Left renal cortex interstitium (tissue), 4 donors: ENCODE results near the gene SLC38A6. TPM values are rescaled to one million over a fixed set of nuclear protein-coding genes. Genes with fewer than 3 reads are reported as not detected.

Source experiments
- DNase-seq, 4 donors: peaks; one replicate each; pipeline ENCODE4 v3.0.0-alpha.2; 2013; ENCODE audit warnings: low read depth in 4 of 4, low spot score in 2 of 4, missing footprints in 1 of 4
- polyA plus RNA-seq, 4 donors: library from polyadenylated mRNA; unstranded; fragments of 120-200 nt; gene quantifications; one replicate each; pipeline ENCODE4 v1.2.1, GENCODE V29; 2013; ENCODE audit not compliant: insufficient read length in 4 of 4

SLC38A6 gene
- polyA plus RNA-seq, 4 donors = 17.8 to 25.3 (median 19.6) TPM

DNA sequence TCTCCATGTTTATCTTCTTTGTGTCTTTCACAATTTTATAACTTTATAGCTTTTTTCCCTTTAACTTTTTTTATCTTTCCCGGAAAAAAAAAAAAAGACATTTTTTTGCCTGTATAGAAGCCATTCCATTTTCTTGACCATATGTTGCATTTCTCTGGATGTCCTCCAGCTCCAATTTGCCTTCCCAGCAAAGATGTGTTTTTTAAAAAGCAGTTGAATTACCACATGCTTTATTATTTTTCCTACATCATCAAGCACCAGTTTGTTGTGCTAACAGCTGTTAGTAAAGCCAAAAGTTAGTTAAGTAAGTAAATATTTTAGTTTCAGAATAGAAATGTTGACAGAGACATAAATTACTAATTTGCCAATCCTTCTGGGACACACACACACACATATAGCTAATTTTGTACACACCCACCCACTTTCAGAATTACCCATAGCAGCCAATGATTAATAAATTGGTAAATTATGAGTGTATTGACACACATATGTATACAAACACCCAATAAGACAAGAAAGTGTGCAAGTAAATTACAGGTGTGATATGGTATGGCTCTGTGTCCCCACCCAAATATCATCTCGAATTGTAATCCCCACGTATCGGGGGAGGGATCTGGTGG, 118.3 kb downstream of the SLC38A6 start:
- DNase-seq = no peak

DNA sequence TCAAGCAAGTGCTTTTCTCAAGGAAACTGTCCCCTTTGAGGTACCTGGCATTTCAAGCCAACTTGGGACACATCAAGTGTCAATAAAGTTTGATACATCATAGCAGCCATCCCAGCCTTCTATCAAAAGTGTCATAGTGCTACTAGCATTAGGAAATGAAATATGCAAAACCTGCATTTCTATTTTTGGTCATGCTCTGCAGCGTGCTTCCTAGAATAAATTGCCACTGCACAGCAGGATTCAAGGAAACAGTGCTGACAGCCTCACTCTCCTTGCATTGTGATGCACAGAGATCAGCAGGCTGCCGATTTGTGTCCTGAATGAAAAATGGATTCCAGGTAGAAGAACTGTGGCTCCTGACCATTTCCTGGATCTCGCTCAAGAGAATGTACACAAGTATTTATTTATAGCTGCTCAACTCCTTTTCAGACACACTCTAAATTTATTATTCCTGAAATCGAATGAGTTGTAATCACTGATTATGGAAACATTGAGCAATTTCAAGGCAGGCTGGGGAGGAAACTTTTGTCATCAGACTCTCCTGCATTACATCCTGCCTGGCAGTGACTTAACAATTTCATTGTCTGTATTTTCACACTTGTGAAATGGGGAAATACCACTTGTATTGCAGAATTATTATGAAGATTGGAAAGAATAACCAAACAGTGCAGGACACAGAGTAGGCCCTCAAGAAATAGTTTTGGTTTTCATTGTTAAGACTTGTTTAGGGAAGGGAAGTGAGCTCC, 120.9 kb downstream of the SLC38A6 start:
- no peak for DNase-seq

Other genes with a start within 250 kb of the SLC38A6 start
- gene MNAT1, start 246.5 kb upstream of the SLC38A6 start, polyA plus RNA-seq = 10 to 100 TPM; 40.5 to 54.8 (median 45.8) TPM
- 10 to 100 TPM; 20.1 to 25.0 (median 22.7) TPM for gene TRMT5, start 166 bp upstream of the SLC38A6 start, polyA plus RNA-seq